Ovary (tissue), 3 donors: ENCODE data around the gene LRRTM4.

Experiments
- EP300 ChIP-seq: sonication (generic); formaldehyde crosslinking; IDR thresholded peaks from one replicate; pipeline ENCODE4 v1.6.1; 2017; ENCODE audit warnings: antibody characterized with exemption
- TF ChIP-seq, protein P1 (sequence below), 3 donors: fragments of 450-650 bp in 2 of 3; fragments of 200-600 bp in 1 of 3; IDR thresholded peaks; one replicate each; pipeline versions ENCODE4 v1.5.1 to v1.8.0; 2016 to 2022; ENCODE audit warnings: antibody characterized with exemption in 3 of 3, mild to moderate bottlenecking in 1 of 3
- donor health status: DM: no; HTN: no; CAD: no.

DNA sequence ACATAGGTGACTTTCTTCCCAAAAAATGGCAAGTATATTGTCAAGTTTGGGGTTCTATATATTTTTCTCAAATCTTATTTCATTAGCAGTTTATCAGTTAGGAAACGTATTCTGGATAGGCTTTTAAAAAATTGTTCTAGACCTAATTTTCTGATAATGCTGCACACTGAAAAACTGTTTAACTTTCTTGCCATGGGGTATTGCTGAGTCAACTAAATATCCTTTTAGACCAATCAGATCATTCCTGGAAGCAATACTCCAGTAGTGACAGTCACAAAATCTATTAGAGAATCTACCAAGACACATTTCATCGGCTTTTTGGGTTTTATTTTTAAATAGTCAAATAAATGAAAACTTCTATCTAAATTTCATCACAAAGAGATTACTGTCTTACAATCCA lies 440.6 kb downstream of the LRRTM4 start:
- TF ChIP-seq, protein P1, sequence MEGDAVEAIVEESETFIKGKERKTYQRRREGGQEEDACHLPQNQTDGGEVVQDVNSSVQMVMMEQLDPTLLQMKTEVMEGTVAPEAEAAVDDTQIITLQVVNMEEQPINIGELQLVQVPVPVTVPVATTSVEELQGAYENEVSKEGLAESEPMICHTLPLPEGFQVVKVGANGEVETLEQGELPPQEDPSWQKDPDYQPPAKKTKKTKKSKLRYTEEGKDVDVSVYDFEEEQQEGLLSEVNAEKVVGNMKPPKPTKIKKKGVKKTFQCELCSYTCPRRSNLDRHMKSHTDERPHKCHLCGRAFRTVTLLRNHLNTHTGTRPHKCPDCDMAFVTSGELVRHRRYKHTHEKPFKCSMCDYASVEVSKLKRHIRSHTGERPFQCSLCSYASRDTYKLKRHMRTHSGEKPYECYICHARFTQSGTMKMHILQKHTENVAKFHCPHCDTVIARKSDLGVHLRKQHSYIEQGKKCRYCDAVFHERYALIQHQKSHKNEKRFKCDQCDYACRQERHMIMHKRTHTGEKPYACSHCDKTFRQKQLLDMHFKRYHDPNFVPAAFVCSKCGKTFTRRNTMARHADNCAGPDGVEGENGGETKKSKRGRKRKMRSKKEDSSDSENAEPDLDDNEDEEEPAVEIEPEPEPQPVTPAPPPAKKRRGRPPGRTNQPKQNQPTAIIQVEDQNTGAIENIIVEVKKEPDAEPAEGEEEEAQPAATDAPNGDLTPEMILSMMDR (IDR thresholded peaks at IDR 0.05) = no peak
- no peak for TF ChIP-seq EP300
